ENCODE measurements around the gene TEX38. TPM values are rescaled to one million over a fixed set of nuclear protein-coding genes. Genes with fewer than 3 reads are reported as not detected.
"Not testable (repeated sequence)": the region's sequence is repeated elsewhere in the genome, so short reads cannot be mapped to it uniquely, and the experiment has no call there.

The TEX38 gene
- total RNA-seq, 1 donor from 2014 or later = not detected

DNA sequence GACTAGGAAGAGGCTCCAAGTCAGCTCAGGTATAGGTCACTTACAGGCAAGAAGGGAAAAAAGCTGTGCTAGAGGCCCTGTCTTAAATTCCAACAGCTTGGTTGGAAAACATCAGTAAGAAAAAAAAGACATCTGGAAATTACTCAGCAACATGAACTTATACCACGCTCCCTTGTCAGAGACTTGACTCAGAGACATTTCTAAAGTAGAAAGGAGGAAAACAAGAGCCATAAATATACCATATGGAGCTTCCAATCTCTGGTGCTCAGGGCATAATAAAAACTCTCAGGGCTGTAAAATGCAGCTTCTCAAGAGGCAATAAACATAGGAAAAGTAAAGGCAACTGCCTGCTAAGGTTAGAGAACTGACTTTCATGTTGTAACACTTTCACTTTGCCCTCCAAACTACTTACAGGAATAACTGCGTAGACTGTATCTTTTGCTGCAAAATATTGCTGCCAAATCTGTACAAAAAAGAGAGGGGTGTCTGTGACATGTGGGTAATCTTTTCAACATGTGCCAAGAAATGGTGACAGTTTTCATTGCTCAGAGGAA, 18.2 kb upstream of the TEX38 start:
- no peak for ATAC-seq

DNA sequence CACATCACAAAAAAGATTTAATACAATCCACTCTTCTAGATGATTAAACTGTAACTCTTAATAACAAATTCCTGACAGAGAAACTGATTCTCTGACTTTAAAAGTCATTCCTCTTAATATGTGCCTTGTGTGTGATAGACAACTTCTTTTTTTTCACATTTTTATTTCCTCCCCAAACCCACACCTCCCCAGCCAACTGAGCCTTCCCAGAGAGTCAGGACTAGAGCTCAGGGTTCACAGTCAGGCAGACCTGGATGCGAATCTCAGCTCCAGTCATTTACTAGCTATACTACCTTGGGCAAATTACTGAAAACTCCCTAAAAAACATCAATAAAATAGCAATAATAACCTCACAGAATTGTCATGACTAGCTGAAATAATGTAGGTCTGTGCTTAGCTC, 17.6 kb upstream of the TEX38 start:
- ATAC-seq (no peak), DNase-seq (ENCODE audit: low spot score) (no peak)
- intact Hi-C loops (cut with DNase I) = no loop called here

More for the DNA sequence above, 18.2 kb upstream of the TEX38 start:
- intact Hi-C loops (cut with DNase I) = no loop called here
- no peak for DNase-seq (ENCODE audit: low spot score)

DNA sequence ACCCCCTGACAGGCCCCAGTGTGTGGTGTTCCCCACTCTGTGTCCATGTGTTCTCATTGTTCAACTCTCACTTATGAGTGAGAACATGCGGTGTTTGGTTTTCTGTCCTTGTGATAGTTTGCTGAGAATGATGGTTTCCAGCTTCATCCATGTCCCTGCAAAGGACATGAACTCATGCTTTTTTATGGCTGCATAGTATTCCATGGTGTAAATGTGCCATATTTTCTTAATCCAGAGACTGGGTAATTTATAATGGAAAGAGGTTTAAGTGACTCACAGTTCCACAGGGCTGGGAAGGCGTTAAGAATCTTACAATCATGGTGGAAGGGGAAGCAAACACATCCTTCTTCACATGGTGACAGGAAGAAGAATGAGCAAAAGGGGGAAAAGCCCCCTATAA, 17.0 kb upstream of the TEX38 start:
- ATAC-seq; DNase-seq (ENCODE audit: low spot score); intact Hi-C loops (cut with DNase I): not testable (repeated sequence)

DNA sequence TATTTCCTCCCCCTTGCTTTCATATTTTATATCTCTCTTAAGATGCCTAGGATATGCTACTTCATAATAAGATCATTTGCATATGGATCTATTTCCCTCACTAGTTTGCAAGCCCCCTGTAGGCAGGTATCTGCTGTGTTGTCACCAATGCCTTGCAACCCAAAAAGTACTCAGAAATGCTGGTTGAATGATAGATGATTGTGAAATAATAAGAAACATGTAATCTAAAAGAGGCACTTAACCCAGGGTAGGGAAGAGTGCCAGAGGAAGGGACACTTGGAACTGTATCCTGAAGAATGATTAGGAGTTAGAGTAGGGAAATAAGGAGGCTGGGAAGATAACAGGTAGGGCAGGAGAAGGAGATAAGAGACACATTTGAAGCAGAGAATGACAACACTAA, 15.8 kb upstream of the TEX38 start:
- DNase-seq (ENCODE audit: low spot score) = no peak
- intact Hi-C loops (cut with DNase I) = no loop called here
- no peak for ATAC-seq

DNA sequence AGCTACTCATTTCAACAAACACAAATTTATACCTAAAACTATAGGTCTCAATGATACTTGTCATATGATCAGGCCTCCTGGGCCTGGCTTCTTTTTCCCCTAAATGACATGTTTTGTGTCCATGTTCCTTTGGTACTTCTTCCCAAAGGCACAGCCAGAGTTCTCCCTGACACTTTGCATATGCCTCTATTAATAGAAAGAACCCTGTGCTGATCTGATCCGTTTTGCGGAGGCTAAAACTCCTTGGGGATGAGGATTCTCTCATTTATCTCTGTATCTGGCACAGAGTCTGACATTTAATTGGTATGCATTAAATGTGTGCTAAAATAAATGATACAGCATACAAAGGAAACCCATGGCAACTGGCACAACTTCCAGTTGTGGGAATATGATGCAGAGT, 15.0 kb upstream of the TEX38 start:
- intact Hi-C loops (cut with DNase I) = no loop called here
- ATAC-seq = no peak
- no peak for DNase-seq (ENCODE audit: low spot score)

DNA sequence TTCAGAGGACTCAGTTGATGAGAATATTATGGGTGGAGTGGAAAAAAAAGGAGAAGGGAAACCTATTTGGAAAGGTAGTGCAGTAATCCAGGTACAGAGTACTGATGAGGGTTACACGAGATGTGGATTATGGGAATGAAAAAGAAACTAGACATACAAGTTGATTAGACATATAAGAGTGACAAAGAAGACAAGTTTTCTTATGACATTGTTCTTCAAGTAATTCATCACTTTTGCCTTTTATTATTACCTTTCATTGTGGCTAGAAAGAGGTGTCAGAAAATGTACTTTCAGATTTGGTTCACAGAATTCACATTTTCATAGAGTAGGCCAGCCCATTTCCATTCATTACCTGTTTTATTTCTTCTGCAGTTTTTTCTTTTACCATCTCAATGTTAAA, 13.9 kb upstream of the TEX38 start:
- intact Hi-C loops (cut with DNase I) = no loop called here
- DNase-seq (ENCODE audit: low spot score) = no peak
- no peak for ATAC-seq

DNA sequence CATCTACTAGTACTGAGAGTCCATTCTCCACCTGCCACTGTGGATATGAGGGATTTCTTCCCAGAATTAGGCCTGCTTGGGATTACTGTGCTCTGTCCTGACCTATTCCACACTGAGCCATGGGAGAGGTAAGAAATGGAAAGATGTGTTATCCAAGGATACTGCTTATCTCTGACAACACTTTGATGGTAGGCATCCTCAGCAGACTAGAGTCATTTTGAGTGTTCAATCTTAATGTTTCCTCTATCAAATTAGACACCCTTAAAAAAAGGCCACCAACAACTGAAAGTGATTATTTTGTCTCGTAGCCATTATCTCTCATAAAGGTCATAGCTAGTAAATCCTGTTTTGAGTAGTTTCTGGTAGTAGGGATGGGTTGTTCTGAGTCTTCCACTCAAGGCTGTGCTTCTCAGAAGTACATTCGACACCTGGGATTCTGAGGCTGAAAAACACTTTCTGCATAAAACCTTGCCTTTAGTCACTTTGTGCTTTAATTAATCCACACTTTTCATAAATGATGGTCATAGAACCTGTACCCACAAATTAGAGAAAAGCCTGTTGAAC, 12.3 kb upstream of the TEX38 start:
- intact Hi-C loops (cut with DNase I) = no loop called here
- DNase-seq (ENCODE audit: low spot score) (no peak), ATAC-seq (no peak)

DNA sequence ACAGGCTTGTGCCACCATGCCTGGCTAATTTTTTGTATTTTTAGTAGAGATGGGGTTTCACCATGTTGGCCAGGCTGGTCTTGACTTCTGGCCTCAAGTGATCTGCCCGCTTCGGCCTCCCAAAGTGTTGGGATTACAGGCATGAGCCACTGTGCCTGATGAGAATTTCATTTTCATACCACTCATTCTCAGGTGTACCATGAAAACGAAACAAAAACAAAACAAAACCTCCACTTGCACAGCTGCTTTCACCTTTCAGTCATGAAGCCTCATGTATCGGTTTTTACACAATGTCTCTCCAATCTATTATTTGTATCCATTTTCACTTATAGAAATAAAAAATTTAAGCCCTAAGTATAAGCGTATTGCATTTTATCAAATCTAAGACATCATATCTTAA, 11.5 kb upstream of the TEX38 start:
- ATAC-seq; intact Hi-C loops (cut with DNase I); DNase-seq (ENCODE audit: low spot score): not testable (repeated sequence)

DNA sequence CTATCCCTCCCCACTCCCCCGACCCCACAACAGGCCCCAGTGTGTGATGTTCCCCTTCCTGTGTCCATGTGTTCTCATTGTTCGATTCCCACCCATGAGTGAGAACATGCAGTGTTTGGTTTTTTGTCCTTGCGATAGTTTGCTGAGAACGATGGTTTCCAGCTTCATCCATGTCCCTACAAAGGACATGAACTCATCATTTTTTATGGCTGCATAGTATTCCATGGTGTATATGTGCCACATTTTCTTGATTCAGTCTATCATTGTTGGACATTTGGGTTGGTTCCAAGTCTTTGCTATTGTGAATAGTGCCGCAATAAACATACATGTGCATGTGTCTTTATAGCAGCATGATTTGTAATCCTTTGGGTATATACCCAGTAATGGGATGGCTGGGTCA, 8.7 kb upstream of the TEX38 start:
- intact Hi-C loops (cut with DNase I); DNase-seq (ENCODE audit: low spot score); ATAC-seq: not testable (repeated sequence)

DNA sequence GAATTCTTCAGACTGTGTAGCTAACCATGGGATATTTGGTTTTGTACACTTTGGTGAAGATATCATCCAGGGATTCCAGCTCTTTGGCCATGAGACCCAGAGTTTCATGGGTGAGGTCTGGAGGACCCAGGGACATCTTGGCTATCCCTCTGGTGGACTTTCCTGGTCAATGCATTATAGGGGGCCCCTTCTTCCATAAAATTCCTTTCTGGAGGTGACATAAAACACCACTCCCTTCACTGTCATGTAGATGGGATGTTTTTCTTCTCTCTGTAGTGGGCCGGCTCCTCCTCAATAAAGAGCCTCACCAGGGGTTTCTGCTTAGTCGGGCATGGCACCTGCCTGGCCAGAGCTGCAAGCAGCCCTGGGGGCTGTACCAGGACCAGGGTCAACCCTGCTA, 5.7 kb upstream of the TEX38 start:
- intact Hi-C loops (cut with DNase I) = no loop called here

DNA sequence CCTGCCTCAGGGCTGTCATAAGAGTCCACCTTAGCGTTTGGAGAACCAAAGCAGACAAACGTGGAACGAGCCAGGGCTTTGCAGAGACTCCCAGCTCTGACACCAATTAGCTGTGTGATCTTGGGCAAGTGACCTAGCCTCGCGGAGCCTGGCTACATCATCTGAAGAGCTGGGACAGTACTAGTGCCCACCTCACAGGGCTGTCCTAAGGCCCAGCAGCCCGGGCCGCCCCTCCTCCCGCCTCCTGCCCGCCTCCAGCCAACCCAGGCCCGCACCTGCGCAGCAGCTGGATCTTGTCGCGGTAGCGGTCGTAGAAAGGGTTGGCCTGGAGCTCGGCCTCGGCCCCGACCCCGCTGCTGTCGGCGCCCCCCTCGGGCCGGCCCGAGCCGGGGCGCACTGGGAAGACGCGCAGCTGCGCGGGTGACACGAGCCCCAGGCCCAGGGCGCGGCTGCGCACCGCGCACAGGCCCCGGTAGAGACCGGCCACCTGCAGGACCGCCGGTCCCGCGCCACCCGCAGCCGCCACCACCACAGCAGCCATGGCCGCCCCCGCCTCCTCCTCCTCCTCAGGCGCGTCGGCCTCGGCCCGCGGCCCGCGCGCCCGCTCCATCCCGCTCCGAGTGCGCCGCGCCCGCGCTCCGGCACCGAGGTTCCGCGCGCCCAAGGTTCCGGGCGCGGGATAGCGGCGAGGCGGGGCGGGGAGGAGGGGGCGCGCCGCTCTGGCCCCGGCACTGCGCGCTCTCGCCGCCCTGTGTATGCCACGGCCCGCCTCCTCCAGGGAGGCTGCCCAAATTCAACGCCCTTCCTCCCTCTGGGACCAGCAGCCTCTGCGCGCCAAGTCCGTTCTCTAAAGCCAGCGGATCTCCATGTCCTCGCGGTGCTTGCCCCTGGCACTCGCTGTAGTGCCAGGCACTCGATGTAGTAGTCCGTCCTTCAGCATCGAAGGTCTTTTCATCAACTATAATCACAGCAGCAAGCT, 3.6 kb upstream of the TEX38 start, which contains the start of gene ATPAF1:
Gene ATPAF1 (minus strand): TSS at position 583 of the 979 bp plus-strand sequence. CDS start 42 bp downstream, at position 541.
- ATAC-seq (peak; percentile 89), DNase-seq (ENCODE audit: low spot score) (peak; percentile 75)
- intact Hi-C loops (cut with DNase I) = no loop called here

More for the DNA sequence above, 5.7 kb upstream of the TEX38 start:
- ATAC-seq (no peak), DNase-seq (ENCODE audit: low spot score) (no peak)

DNA sequence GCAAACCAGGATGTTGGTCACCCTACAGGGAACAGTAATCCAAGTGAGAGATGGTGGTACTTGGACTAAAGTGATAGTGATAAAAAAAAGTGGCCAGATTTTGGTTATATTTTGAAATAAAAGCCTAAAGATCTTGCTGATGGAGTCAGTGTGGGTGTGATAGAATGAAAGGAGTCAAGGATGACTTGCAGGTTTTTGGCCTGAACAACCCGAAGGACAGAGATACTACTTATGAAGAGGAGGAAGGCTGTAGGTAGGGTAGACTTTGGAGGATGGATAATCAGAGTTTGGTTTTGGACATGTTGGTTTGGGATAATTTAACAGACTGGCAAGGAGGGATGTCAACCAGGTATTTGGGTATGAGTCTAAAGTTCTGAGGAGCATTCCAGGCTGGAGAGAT, 1.5 kb upstream of the TEX38 start:
- ATAC-seq (no peak), DNase-seq (ENCODE audit: low spot score) (no peak)
- intact Hi-C loops (cut with DNase I) = no loop called here

DNA sequence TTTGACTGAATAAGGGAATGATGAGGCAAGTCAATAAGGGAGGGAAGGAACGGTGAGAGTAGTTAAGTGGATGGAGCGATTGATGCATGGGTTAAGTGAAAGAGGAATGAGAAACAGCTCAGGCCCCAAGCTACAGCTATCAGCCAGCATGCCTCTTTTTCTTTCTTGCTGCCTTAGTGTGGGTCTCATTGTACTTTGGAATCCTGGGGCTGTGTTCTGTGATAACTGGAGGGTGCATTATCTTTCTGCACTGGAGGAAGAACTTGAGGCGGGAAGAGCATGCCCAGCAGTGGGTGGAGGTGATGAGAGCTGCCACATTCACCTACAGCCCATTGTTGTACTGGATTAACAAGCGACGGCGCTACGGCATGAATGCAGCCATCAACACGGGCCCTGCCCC, 1.0 kb downstream of the TEX38 start:
- no peak for ATAC-seq
- DNase-seq (ENCODE audit: low spot score) = no peak
- intact Hi-C loops (cut with DNase I) = no loop called here

DNA sequence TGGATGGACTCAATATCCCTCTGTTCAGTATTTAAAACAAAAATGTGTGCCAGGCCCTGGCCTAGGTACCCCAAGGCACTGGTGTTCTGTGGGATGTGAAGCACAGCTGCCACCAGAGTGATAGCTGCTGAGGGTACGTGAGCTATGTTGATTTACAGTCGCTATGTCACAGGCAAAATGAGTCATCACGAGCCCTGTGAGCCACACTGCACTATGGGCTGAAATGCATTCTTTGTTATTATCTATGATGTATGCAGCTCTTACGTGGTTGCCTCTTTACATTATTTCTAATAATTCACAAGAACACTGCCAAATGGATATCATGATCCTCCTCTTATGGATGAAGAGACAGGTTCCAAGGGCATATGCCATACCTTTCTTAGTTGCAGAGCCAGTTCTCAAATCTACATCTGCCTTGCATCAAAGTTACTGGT, 2.1 kb downstream of the TEX38 start:
- intact Hi-C loops (cut with DNase I) = no loop called here
- DNase-seq (ENCODE audit: low spot score) = no peak
- no peak for ATAC-seq

DNA sequence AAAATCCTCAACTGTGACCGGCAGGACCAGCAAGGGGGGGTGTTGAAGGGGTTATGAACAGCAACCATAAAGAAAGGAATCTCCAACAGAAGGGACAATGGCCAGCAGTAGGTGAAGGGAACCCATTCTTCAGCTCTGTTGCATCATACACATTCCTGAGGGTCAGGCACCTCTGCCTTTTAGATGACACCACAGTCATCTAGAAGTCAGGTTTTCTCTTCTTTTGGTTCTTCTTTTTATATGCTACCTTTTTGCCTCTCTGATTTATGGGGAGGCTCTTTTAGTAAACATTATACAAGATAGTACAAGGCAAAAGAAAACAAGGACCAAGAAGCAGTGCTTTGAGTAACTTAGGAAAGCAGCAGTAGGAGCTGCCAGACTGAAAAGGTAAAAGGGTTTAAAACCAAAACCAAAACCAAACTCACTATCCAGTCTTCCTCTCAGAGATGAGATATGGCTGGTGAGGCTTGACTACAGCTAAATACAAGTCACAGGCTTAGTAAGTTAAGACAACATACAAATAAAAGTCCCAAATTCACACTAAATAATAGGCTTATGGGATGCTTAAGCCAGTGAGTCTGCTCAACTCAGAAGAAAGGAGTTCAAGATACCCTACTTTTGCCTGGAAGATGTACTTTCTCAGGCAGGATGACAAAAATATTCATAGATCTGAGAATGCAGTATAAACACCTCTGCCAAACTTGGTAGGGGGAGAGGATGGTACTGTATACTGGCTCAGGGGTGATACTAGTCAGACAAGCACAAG, 4.1 kb downstream of the TEX38 start:
- DNase-seq (ENCODE audit: low spot score) (no peak), ATAC-seq (no peak)
- intact Hi-C loops (cut with DNase I) = no loop called here

DNA sequence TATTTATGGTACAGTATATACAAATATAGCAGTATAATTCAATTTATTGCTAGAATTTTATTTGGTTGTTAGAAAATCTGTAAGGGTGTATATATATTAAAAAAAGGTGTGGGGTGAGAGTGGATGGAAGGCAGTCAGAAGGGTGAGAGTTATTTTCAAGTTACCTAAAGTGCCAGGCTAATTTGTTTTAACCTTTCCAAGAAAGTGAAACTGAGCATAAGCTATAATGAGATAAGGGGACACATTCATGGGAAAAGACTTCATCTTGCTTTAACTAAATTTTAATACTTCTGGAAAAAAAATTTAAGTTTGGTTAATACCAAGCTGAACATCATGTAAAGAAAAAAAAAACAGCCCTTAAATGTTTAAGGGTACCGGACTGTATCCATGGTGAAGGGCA, 4.9 kb downstream of the TEX38 start:
- ATAC-seq = no peak
- intact Hi-C loops (cut with DNase I) = no loop called here
- DNase-seq (ENCODE audit: low spot score) = no peak

DNA sequence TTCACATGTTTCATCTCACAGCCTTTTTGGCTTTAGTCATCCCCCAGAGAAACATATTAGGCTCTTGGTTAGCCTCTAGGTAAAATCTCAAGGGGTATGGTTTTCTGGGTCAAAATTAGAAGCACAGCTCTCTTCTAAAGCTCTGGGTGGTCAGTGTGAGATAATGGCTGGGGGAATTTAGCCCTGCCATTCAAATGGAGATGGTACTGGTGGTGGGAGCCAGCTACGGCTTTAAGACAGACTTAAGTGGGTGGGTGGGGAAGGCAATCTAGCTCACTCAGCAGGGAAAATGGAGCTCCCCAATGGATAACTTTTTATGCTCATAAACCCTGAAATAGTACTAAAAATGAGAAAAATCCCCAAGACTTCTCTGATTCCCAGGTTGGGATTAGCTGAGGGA, 5.7 kb downstream of the TEX38 start:
- ATAC-seq = no peak
- intact Hi-C loops (cut with DNase I) = no loop called here
- no peak for DNase-seq (ENCODE audit: low spot score)

DNA sequence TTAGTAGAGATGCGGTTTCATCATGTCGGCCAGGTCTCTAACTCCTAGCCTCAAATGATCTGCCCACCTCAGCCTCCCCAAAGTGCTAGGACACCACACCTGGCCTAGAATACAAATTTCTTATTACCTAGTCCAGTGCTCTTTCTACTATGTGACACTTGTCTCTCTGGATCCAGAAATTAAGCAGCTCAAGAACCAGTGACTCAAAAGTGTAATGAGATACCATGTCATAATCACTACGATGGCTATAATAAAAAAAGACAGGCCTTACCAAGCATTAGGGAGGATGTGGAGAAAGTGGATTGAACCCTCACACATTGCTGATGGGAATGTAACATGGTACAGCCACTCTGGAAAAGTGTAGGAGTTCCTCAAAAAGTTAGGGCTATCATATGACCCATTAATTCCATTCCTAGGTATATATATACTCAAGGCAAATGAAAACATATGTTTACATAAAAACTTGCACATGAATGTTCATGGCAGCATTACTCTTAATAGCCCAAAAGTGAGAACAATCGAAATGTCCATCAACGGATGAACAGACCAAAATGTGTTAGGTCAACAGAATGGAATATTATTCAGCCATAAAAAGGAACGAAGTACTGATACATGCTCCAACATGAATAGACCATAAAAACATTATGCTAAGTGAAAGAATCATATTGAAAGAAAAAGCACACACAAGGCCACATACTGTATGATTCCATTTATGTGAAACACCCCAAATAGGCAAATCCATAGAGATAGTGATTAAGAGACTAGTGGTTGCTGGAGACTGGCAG, 8.3 kb downstream of the TEX38 start:
- ATAC-seq (no peak), DNase-seq (ENCODE audit: low spot score) (no peak)
- intact Hi-C loops (cut with DNase I) = no loop called here

All from sciatic nerve (tissue), 2 donors.